Measurements from ENCODE around the gene BAIAP2L2. TPM values are rescaled to one million over a fixed set of nuclear protein-coding genes. Genes with fewer than 3 reads are reported as not detected.
A peak's percentile ranks its signal among the peaks of the same experiment; 100 is the strongest.

BAIAP2L2 gene
- total and polyA plus RNA-seq, 2 of the 4 experiments (the other 2 are of a cell fraction), result 0.18 to 0.46 TPM

GRCh38 chr22:38050720-38051119, 59.8 kb downstream of the BAIAP2L2 start:
- no peak for ATAC-seq (ENCODE audit: low read depth)
- intact Hi-C loops (cut with micrococcal nuclease), result loop anchor here (5.0 to 10.0 kb wide), 2 partner anchors 654 to 717 kb away; partner anchors contain the start of genes GTPBP1 and JOSD1
- Histone ChIP-seq H3K27ac (ENCODE audit: insufficient read depth, low read length) (no peak overlapping the region), H3K18ac (ENCODE audit: low read depth, low read length) (no peak overlapping the region), H3K27me3 (ENCODE audit: control insufficient read depth, insufficient read depth, low read length) (peaks cover 5% of the 10 kb centered on the region; the same call in 1 of the 2 replicates), H3K4me3 (ENCODE audit: insufficient read depth, low read depth, low read length) (no peak overlapping the region), H3K4ac (ENCODE audit: low read depth, low read length) (no peak overlapping the region), H4K20me1 (ENCODE audit: insufficient read depth, low read length) (no peaks in the 10 kb centered on the region; the same call in 1 of the 2 replicates), H3K14ac (replicated peaks; ENCODE audit: low read depth, low read length) (no peak overlapping the region), H2AK9ac (replicated peaks; ENCODE audit: low read depth, low read length, poor library complexity) (no peak overlapping the region), H3K9me3 (ENCODE audit: control insufficient read depth, insufficient read depth, low read length) (no peaks in the 10 kb centered on the region), H4K5ac (ENCODE audit: low read depth, low read length) (no peak overlapping the region), H3K9ac (ENCODE audit: low read depth, low read length) (no peak overlapping the region), H2BK15ac (ENCODE audit: low read depth, low read length) (no peak overlapping the region), H3K36me3 (ENCODE audit: control insufficient read depth, insufficient read depth, low read length) (no peaks in the 10 kb centered on the region), H4K91ac (ENCODE audit: insufficient read depth, low read depth, low read length) (no peak overlapping the region), H2BK20ac (ENCODE audit: low read depth, low read length) (no peak overlapping the region), H2AK5ac (ENCODE audit: low read depth, low read length) (peak overlapping the region; percentile 5; the same call in 1 of the 2 replicates), H3K56ac (ENCODE audit: extremely low read depth, insufficient read depth, low read length) (no peak overlapping the region), H2BK5ac (ENCODE audit: low read depth, low read length, poor library complexity, severe bottlenecking) (no peak overlapping the region), H3K4me2 (ENCODE audit: low read depth, low read length) (no peak overlapping the region), H3K79me1 (ENCODE audit: low read depth in 1 of 2, low read length in 2 of 2) (no peaks in the 10 kb centered on the region), H3K9me1 (ENCODE audit: insufficient read depth, low read length) (no peaks in the 10 kb centered on the region), H3K23ac (ENCODE audit: low read depth, low read length) (no peak overlapping the region), H2BK120ac (ENCODE audit: low read depth, low read length) (no peak overlapping the region), H4K8ac (ENCODE audit: low read depth in 2 of 2, low read length in 2 of 2) (no peak overlapping the region), H2AFZ (replicated peaks; ENCODE audit: low read length, poor library complexity) (peak overlapping the region; percentile 41), H3K4me1 (ENCODE audit: control insufficient read depth, insufficient read depth, low read length) (peaks cover 2% of the 10 kb centered on the region)
- TF ChIP-seq RFX5 (IDR thresholded peaks at IDR 0.05; ENCODE audit: low read depth, low read length), result no peak
- no peak for TF ChIP-seq MXI1 (IDR thresholded peaks at IDR 0.05; ENCODE audit: borderline replicate concordance, low read depth, low read length)
- TF ChIP-seq RCOR1 (IDR thresholded peaks at IDR 0.05; ENCODE audit: insufficient replicate concordance, low read length), result no peak
- TF ChIP-seq ELK1 (IDR thresholded peaks at IDR 0.05; ENCODE audit: borderline replicate concordance, low read depth, low read length), result no peak
- no peak for TF ChIP-seq POLR2A (IDR thresholded peaks at IDR 0.05; ENCODE audit: low read depth, low read length)
- no peak for TF ChIP-seq MAZ (IDR thresholded peaks at IDR 0.05; ENCODE audit: borderline replicate concordance, low read depth, low read length)
- TF ChIP-seq CEBPB (IDR thresholded peaks at IDR 0.05; ENCODE audit: low read depth, low read length), result no peak
- no peak for TF ChIP-seq MAFK (IDR thresholded peaks at IDR 0.05; ENCODE audit: low read depth, low read length)
- no peak for DNase-seq
- CTCF ChIA-PET, result no interaction called here
- 75% methylated on average over 2 of the region's 7 CpGs; no CpG with 5 or more reads in 1 of the 2 experiments for WGBS, 2 experiments (ENCODE audit: extremely low coverage in 2 of 2, insufficient read length in 1 of 2)
- in situ Hi-C loops (cut with MboI; ENCODE audit: low sequenced_read_pairs), result loop anchor here (10.0 kb wide), 1 partner anchor 524 kb away; the partner anchor contains the start of gene DMC1
- no TSS peak for BruUV-seq (replicated peaks)
- dilution Hi-C loops (cut with HindIII; ENCODE audit: low sequenced_read_pairs, unreplicated experiment), result no loop called here
- POLR2A ChIA-PET (ENCODE audit: unreplicated experiment), result no interaction called here

Measured in IMR-90 (cell line).